SKM-1 (cell line): Measurements from ENCODE around the gene LTBP4.
A peak's percentile ranks its signal among the peaks of the same experiment; 100 is the strongest.
"Not testable (repeated sequence)": the region's sequence is repeated elsewhere in the genome, so short reads cannot be mapped to it uniquely, and the experiment has no call there.

ENCODE experiments used
- DNase-seq: peaks from one replicate; lab custom pipeline; 2025; ENCODE audit not compliant: unreplicated experiment; lab: John Stamatoyannopoulos, UW

Gene LTBP4

DNA sequence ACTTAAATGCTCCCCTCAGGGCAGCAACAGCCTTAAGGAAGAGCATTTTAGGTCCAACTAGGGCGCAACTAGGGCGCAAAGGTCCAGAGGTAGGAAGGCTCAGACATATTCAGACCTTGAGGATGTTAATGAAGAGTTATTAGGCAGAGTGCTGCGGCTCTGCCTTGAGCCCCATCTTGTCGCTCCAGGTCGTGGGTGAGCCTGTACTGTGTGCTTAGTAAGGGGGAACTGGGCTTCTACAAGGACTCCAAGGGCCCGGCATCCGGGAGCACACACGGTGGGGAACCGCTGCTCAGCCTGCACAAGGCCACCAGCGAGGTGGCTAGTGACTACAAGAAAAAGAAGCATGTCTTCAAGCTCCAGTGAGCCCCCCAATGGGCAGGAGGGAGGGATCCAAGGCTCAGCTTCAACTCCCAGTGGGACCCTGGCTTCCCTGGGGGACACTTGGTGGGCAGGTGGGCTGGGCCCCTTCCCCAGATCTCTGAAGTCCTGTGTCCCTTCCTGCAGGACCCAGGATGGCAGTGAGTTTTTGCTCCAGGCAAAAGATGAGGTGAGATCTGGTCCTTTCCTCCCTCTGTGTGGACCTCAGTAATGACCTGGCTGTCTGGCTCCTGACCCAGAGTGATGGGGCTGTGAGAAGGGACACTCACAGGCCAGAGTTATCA lies 29.2 kb upstream of the LTBP4 start:
- DNase-seq = no peak

- DNase-seq = no peak
These were observed 25.8 kb upstream of the LTBP4 start for GRCh38 chr19:40575326-40575725.

GRCh38 chr19:40576151-40576584 lies 25.0 kb upstream of the LTBP4 start:
- DNase-seq = no peak

- DNase-seq = peak; percentile 85
These were observed 24.4 kb upstream of the LTBP4 start, which contains the start of gene SHKBP1 for GRCh38 chr19:40576585-40577451. Gene SHKBP1 (plus strand): TSS chr19:40576873. CDS start chr19:40576900, 27 bp downstream.

DNA sequence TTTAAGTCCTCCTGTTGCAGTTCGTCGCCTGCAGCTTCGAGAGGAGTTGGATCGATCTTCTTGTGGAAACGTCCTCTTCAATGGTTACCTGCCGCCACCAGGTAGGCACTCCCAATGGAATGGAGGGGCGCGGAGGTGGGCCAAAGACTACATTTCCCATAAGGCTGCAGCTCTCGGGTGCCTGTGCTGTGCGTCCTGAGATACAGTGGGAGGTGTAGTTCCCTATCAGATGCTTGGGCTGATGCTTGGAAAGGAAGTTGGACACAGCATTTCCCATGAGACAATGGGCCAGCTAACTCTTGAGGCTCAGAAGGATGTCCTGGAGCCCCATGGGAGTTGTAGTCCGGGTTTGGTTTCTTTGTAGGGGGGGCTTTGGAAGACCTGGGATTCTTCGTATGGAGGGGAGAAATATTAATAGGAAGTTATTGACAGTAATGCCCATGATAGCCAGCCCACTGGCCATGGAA lies 22.7 kb upstream of the LTBP4 start:
- DNase-seq = peak; percentile 72

DNA sequence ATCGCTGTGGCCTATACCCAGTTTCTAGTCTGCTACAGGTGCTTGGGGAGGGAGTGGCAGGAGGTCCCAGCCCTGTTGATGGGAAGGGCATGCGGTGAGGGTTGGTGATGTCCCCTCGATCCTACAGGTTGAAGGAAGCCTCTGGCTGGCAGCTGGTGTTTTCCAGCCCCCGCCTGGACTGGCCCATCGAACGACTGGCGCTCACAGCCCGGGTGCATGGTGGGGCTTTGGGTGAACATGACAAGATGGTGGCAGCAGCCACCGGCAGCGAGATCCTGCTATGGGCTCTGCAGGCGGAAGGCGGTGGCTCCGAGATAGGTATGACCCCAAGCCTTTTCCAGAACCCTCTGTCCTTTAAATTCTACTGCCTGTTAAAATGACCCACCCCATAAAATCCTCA lies 20.6 kb upstream of the LTBP4 start:
- no peak for DNase-seq

- DNase-seq = no peak
These were observed 19.6 kb upstream of the LTBP4 start for GRCh38 chr19:40581531-40581930.

DNA sequence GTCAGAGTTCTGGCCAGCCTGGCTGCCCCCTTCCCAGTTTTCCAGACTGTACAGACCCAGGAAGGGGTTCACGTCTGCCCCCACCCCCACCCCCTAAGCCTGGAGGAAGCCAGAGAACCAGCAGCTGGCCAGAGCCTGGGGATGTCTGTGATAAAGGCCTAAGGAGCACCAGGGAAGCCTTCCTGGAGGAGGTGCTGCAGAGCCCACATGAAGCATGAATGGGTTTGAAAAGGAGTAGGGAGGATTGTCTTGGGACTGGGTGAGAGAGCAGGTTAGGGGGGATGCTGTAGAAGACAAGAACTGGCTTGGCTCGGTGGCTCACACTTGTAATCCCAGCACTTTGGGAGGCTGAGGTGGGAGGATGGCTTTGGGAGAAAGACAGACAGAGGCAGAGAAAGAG lies 18.7 kb upstream of the LTBP4 start:
- DNase-seq = no peak

- no peak for DNase-seq
These were observed 17.9 kb upstream of the LTBP4 start for GRCh38 chr19:40583283-40583682.

- DNase-seq = no peak
These were observed 17.2 kb upstream of the LTBP4 start for GRCh38 chr19:40584007-40584406.

DNA sequence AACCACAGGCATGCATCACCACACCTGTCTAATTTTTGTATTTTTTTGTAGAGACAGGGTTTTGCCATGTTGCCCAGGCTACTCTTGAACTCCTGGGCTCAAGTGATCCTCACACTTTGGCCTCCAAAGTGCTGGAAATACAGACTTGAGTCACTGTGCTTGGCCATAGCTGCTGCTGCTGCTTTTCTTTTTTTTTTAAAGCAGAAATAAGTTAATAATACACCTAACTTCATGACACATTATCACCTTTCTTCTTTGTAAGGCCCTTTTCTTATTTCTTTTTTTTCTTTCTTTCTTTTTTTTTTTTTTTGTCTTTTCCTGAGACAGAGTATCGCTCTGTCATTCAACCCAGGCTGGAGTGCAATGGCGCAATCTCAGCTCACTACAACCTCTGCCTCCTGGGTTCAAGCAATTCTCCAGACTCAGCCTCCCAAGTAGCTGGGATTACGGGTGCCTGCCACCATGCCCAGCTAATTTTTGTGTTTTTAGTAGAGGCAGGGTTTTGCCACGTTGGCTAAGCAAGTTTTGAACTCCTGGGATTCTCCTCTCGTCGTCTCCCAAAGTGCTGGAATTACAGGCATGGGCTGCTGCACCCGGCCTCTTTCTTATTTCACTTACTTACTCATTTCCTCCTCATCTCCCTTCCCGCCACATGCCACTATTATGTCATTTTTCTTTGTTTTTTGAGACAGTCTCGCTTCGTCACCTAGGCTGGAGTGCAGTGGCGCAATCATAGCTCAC lies 15.8 kb upstream of the LTBP4 start:
- DNase-seq = peak; percentile 45

- no peak for DNase-seq
These were observed 15.2 kb upstream of the LTBP4 start for GRCh38 chr19:40585982-40586422.

DNA sequence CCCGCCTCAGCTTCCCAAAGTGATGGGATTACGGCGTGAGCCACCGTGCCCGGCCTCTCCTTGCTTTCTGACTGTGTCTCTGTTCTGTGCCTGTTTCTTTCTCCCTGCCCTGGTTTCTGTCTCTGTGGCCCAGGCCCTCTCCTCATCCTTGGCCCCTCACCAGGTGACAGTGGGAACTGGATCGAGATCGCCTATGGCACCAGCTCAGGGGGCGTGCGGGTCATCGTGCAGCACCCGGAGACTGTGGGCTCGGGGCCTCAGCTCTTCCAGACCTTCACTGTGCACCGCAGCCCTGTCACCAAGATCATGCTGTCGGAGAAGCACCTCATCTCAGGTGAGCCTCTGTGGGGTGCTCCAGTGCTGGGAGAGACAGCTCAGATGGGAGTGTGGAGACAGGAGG lies 14.6 kb upstream of the LTBP4 start:
- DNase-seq = no peak

DNA sequence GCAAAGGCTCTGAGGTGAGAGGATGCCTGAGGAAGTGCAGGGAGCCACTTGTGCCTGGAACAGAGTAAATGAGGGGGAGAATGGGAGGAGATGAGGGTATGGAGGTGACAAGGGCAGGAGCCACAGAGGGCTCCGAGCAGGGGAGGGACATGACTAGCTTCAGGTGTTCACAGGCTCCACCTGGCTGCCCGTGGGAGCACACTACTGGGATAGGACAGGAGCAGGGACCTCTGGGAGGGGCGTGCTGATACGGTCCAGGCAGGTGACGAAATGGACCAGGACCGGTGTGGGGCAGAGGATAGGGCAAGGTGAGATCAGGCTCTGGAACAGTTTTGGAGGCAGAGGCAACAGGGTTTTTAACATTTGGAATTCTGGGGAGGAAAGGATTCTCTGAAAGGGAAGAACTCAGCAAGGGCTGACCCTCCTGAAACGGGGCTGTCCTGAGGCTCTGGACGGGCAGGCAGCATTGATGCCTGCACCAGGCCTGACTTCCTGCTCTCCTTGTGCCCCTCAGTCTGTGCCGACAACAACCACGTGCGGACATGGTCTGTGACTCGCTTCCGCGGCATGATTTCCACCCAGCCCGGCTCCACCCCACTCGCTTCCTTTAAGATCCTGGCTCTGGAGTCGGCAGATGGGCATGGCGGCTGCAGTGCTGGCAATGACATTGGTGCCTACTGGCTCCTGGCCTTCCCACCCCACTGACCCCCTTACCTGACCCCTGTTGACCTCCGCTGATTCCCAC lies 12.9 kb upstream of the LTBP4 start:
- DNase-seq = no peak

GRCh38 chr19:40588926-40589569 lies 12.1 kb upstream of the LTBP4 start:
- DNase-seq = no peak

DNA sequence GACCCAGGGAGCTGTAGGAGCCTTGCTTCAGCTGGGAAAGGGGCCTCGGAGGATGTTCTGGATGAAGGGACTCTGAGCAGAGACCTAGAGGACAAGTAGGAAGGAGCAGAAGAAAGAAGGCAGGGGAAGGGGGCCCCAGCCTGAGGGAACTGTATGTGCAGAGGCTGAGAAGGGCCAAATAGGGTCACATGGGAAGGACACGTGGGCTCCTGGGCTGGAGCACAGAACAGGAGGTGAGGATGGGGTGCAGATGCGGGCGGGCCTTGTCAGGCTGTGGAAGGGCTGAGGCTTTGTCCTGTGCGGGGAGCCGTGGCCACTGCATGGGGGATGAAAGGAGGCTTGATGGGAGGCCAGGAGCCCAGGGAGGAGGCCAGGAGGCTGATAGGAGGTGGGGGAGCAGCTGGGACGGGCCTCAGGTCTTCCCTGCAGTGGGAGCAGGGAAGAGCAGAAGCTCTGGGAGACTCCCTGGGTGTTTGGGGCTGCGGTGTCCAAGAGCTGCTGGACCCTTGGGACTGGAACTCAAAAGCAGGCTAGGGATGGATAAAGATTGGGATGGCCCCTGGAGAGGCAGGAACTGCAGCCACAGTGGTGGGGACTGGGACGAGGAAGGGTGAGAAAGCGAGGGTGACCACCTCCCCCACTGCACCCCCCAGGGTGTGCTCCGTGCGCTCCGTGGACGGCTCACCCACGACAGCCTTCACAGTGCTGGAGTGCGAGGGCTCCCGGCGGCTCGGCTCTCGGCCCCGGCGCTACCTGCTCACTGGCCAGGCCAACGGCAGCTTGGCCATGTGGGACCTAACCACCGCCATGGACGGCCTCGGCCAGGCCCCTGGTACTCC lies 11.4 kb upstream of the LTBP4 start:
- no peak for DNase-seq

DNA sequence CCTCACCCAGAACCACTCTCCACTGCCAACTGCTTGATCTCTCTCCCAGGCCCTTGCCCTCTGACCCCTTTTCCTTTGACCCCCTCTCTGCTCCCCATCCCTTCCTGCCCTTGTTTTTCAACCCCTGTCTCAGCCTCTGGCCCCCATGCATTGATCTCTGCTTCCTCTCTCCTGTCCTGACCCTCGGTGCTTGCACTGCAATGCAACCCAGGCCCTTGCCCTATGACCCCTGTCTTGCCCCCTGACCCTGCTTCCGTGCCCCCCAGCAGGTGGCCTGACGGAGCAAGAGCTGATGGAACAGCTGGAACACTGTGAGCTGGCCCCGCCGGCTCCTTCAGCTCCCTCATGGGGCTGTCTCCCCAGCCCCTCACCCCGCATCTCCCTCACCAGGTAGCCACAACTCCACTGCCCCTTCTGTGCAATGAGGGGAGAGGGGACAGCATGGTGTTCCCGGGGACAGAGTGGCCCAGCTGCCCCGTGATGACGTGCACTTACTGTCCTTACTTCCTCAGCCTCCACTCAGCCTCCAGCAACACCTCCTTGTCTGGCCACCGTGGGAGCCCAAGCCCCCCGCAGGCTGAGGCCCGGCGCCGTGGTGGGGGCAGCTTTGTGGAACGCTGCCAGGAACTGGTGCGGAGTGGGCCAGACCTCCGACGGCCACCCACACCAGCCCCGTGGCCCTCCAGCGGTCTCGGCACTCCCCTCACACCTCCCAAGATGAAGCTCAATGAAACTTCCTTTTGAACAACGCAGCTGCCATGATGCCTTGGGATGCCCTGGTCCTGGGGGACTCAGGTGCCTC lies 10.5 kb upstream of the LTBP4 start:
- no peak for DNase-seq

GRCh38 chr19:40591724-40592123 lies 9.4 kb upstream of the LTBP4 start:
- not testable (repeated sequence) for DNase-seq

DNA sequence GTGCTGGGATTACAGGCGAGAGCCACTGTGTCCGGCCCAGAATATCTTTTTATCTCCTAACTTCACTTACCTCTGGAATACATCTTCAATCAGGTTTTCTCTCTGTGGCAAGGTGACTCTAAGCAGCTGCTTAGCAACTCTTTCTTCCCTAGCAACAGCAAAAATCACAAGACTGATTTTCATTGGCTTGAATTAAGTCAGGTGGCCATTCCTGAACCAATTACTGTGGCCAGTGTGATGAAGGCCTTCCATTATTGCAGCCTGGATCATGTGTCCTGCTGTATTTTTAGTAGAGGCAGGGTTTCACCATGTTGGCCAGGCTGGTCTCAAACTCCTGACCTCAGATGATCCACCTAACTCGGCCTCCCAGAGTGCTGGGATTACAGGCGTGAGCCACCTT lies 9.0 kb upstream of the LTBP4 start:
- DNase-seq = peak; percentile 39
